Myometrial cell (primary cell): ENCODE results near the gene USH1C. TPM values are rescaled to one million over a fixed set of nuclear protein-coding genes. Genes with fewer than 3 reads are reported as not detected.

ENCODE experiments used
- total RNA-seq: library from RNA; depleted of rRNA; stranded (reverse); fragments of >200 nt; gene quantifications from 2 replicates; pipeline ENCODE4 v1.2.3, GENCODE V29; 2015

USH1C gene
- not detected in 2 replicates for total RNA-seq

GRCh38 chr11:17544181-17544622 lies at the start of gene USH1C:
Gene USH1C, minus strand, starts transcription at chr11:17544416. Its CDS starts 109 bp downstream, at chr11:17544307.

GRCh38 chr11:17547051-17547577 lies 2.9 kb upstream of the USH1C start, which contains the start of gene OTOG:
Gene OTOG, plus strand, starts transcription at chr11:17547259. Its CDS starts 114 bp downstream, at chr11:17547373.

GRCh38 chr11:17476317-17477083 lies 67.7 kb downstream of the USH1C start, which contains the start of gene ABCC8:
Gene ABCC8, minus strand, starts transcription at chr11:17476845. Its CDS starts 69 bp downstream, at chr11:17476776.

Other genes with a start within 250 kb of the USH1C start
- 4.0 and 4.8 TPM in 2 replicates for gene NCR3LG1, start 192.6 kb downstream of the USH1C start, total RNA-seq
- not detected in 2 replicates for gene KCNJ11, start 155.8 kb downstream of the USH1C start, total RNA-seq
- gene ABCC8, start 67.6 kb downstream of the USH1C start, total RNA-seq: not detected in 2 replicates
- gene OTOG, start 2.8 kb upstream of the USH1C start, total RNA-seq: not detected in 2 replicates
- gene MYOD1, start 175.2 kb upstream of the USH1C start, total RNA-seq: not detected in 2 replicates
- gene KCNC1, start 190.4 kb upstream of the USH1C start, total RNA-seq: not detected in 2 replicates